Left cardiac atrium (tissue), 4 donors: ENCODE data around the gene SLN. TPM values are rescaled to one million over a fixed set of nuclear protein-coding genes. Genes with fewer than 3 reads are reported as not detected.

ENCODE experiments used
- ATAC-seq, 2 donors: fragments of 200-7000 bp; cut with Tn5 transposase; one replicate each; pipeline ENCODE4 v1.9.1; 2020; ENCODE audit warnings: mild to moderate bottlenecking in 2 of 2, moderate library complexity in 2 of 2
- DNase-seq: peaks from one replicate; pipeline ENCODE4 v3.0.0-alpha.2; 2020
- intact Hi-C, 2 donors: fragments of 100-400 bp; cut with DNase I; formaldehyde crosslinking; loops; one replicate each; pipeline versions ENCODE4 v1.14.1 to v1.15.1; 2022 to 2023
- total RNA-seq, 2 donors: library from RNA; stranded (reverse); fragmentation: NEBNext Ultra II Directional; extraction: Animal tissue kit (Norgen Biotek cat#: 25700); gene quantifications; one replicate each; pipeline ENCODE4 v1.2.1, GENCODE V29; 2021
- donor health status: DM: no; HTN: yes; CAD: no.
- donor health status: DM: no; HTN: yes; CAD: no; lungs with severe emphysema.
- donor health status: DM: yes; HTN: yes; CAD: no.
- donor health status: Dilated cardiomyopathy.

The SLN gene
- total RNA-seq, 2 donors from 2014 or later = 427 to 669 TPM

GRCh38 chr11:107691000-107691750 is 20.7 kb downstream of the SLN start:
- peak in 1 of 2 donors; percentile 55 for ATAC-seq

GRCh38 chr11:107689317-107690202 is 22.3 kb downstream of the SLN start:
- intact Hi-C loops = loop anchor here (2.0 to 10.0 kb wide), 4 partner anchors 85 to 127 kb away; no protein-coding TSS in a partner anchor
- ATAC-seq (peak; percentile 87 to 88), DNase-seq (peak; percentile 77)

More at GRCh38 chr11:107691000-107691750, 20.7 kb downstream of the SLN start:
- DNase-seq = no peak
- intact Hi-C loops = no loop called here

- intact Hi-C loops = loop anchor here (2.0 to 10.0 kb wide), 4 partner anchors 86 to 126 kb away; no protein-coding TSS in a partner anchor
- peak in 1 of 2 donors; percentile 12 for ATAC-seq
- DNase-seq = no peak
Observed at GRCh38 chr11:107688322-107688918, 23.4 kb downstream of the SLN start.

- intact Hi-C loops = loop anchor here in 1 of 2 donors (10.0 kb wide), 1 partner anchor 91 kb away; no protein-coding TSS in a partner anchor
- ATAC-seq (no peak), DNase-seq (no peak)
Observed at GRCh38 chr11:107683807-107684206, 28.0 kb downstream of the SLN start.

GRCh38 chr11:107683061-107683460 is 28.8 kb downstream of the SLN start:
- intact Hi-C loops = loop anchor here in 1 of 2 donors (10.0 kb wide), 1 partner anchor 92 kb away; no protein-coding TSS in a partner anchor
- DNase-seq (no peak), ATAC-seq (no peak)

GRCh38 chr11:107682572-107682971 is 29.3 kb downstream of the SLN start:
- ATAC-seq (no peak), DNase-seq (no peak)
- intact Hi-C loops = loop anchor here in 1 of 2 donors (10.0 kb wide), 1 partner anchor 92 kb away; no protein-coding TSS in a partner anchor

- no peak for ATAC-seq
Observed at GRCh38 chr11:107682171-107682570, 29.7 kb downstream of the SLN start.

GRCh38 chr11:107679255-107680024 is 32.4 kb downstream of the SLN start:
- DNase-seq (no peak), ATAC-seq (no peak)
- intact Hi-C loops = loop anchor here in 1 of 2 donors (10.0 kb wide), 1 partner anchor 95 kb away; no protein-coding TSS in a partner anchor

More at GRCh38 chr11:107682171-107682570, 29.7 kb downstream of the SLN start:
- no peak for DNase-seq
- intact Hi-C loops = loop anchor here in 1 of 2 donors (10.0 kb wide), 1 partner anchor 93 kb away; no protein-coding TSS in a partner anchor

GRCh38 chr11:107678632-107678971 is 33.3 kb downstream of the SLN start:
- DNase-seq = no peak
- intact Hi-C loops = no loop called here
- ATAC-seq = no peak

- ATAC-seq (no peak), DNase-seq (no peak)
- intact Hi-C loops = no loop called here
Observed at GRCh38 chr11:107677924-107678631, 33.8 kb downstream of the SLN start.

- intact Hi-C loops = no loop called here
- DNase-seq (no peak), ATAC-seq (no peak)
Observed at GRCh38 chr11:107676336-107677057, 35.4 kb downstream of the SLN start.

GRCh38 chr11:107675902-107676301 is 36.0 kb downstream of the SLN start:
- DNase-seq (no peak), ATAC-seq (no peak)
- intact Hi-C loops = no loop called here

- ATAC-seq (no peak), DNase-seq (no peak)
- intact Hi-C loops = no loop called here
Observed at GRCh38 chr11:107669893-107670601, 41.8 kb downstream of the SLN start.

GRCh38 chr11:107669191-107669740 is 42.6 kb downstream of the SLN start:
- DNase-seq (no peak), ATAC-seq (no peak)
- intact Hi-C loops = no loop called here

- intact Hi-C loops = no loop called here
- ATAC-seq = no peak
- no peak for DNase-seq
Observed at GRCh38 chr11:107666911-107667613, 44.8 kb downstream of the SLN start.

- intact Hi-C loops = no loop called here
- DNase-seq (no peak), ATAC-seq (no peak)
Observed at GRCh38 chr11:107665018-107665417, 46.8 kb downstream of the SLN start.
